Upper lobe of left lung (tissue), 6 donors: ENCODE results near the gene TTF2. TPM values are rescaled to one million over a fixed set of nuclear protein-coding genes. Genes with fewer than 3 reads are reported as not detected.
"Not testable (repeated sequence)": the region's sequence is repeated elsewhere in the genome, so short reads cannot be mapped to it uniquely, and the experiment has no call there.

ENCODE experiments used
- ATAC-seq, 2 donors: fragments of 200-7000 bp; cut with Tn5 transposase; one replicate each; pipeline ENCODE4 v1.9.1; 2022; ENCODE audit warnings: mild to moderate bottlenecking in 2 of 2, moderate library complexity in 2 of 2; ENCODE audit not compliant: low FRiP score in 2 of 2
- DNase-seq, 2 donors: peaks; one replicate each; pipeline ENCODE4 v3.0.0-alpha.2; 2019 to 2020
- H3K27ac ChIP-seq, 4 donors: fragments of 200-600 bp; sonication (generic); one replicate each; pipeline ENCODE4 v1.5.1; 2016 to 2019
- H3K27me3 ChIP-seq, 4 donors: fragments of 200-600 bp; sonication (generic); one replicate each; pipeline ENCODE4 v1.5.1; 2017 to 2019
- H3K36me3 ChIP-seq, 4 donors: fragments of 200-600 bp; sonication (generic); one replicate each; pipeline ENCODE4 v1.5.1; 2016 to 2019
- H3K4me1 ChIP-seq, 4 donors: fragments of 200-600 bp; sonication (generic); one replicate each; pipeline ENCODE4 v1.5.1; 2018 to 2019
- H3K4me3 ChIP-seq, 4 donors: fragments of 200-600 bp; sonication (generic); one replicate each; pipeline ENCODE4 v1.5.1; 2017 to 2019; ENCODE audit warnings: mild to moderate bottlenecking in 2 of 4, moderate library complexity in 1 of 4
- H3K9me3 ChIP-seq, 4 donors: fragments of 200-600 bp; sonication (generic); one replicate each; pipeline ENCODE4 v1.5.1; 2018 to 2019
- EP300 ChIP-seq, 4 donors: sonication (generic); formaldehyde crosslinking; IDR thresholded peaks; one replicate each; pipeline ENCODE4 v1.5.1; 2017; ENCODE audit warnings: antibody characterized with exemption in 4 of 4, control low read depth in 2 of 4
- POLR2A ChIP-seq, 4 donors: fragments of 450-650 bp; IDR thresholded peaks; one replicate each; pipeline ENCODE4 v1.5.1; 2016 to 2017; ENCODE audit warnings: antibody characterized with exemption in 4 of 4, mild to moderate bottlenecking in 2 of 4
- POLR2AphosphoS5 ChIP-seq, 2 donors: sonication (generic); formaldehyde crosslinking; IDR thresholded peaks; one replicate each; pipeline ENCODE4 v1.5.1; 2017; ENCODE audit warnings: antibody characterized with exemption in 2 of 2
- WGBS, 2 donors: methylation state at CpG; one replicate each; pipeline ENCODE4 v1.1.5; 2017 to 2018; 5-methylcytosine and 5-hydroxymethylcytosine counted together
- small RNA-seq, 4 donors: library from RNA; depleted of rRNA; stranded (forward); fragments of <200 nt; gene quantifications; one replicate each; pipeline ENCODE3, GENCODE V24; 2016
- total RNA-seq, 6 donors: library from RNA; depleted of rRNA in 4 of 6; stranded (reverse); fragments of >200 nt in 4 of 6; gene quantifications; one replicate each; pipeline versions ENCODE4 v1.1.0 to v1.2.1, GENCODE V29; 2016 to 2021
- TF ChIP-seq, protein P1 (sequence below), 6 experiments: fragments of 450-650 bp in 4 of 6; fragments of 200-600 bp in 2 of 6; sonication (generic) in 2 of 6; IDR thresholded peaks; one replicate each; pipeline ENCODE4 v1.5.1; 2016 to 2019; ENCODE audit warnings: antibody characterized with exemption in 6 of 6
- donor health status: DM: no; HTN: no; CAD: no; lungs with moderate emphysema.
- donor health status: DM: no; HTN: yes; CAD: no; lungs with severe emphysema.

The TTF2 gene
- total RNA-seq, 6 donors from 2014 or later = 5.6 to 37.8 (median 15.2) TPM

DNA sequence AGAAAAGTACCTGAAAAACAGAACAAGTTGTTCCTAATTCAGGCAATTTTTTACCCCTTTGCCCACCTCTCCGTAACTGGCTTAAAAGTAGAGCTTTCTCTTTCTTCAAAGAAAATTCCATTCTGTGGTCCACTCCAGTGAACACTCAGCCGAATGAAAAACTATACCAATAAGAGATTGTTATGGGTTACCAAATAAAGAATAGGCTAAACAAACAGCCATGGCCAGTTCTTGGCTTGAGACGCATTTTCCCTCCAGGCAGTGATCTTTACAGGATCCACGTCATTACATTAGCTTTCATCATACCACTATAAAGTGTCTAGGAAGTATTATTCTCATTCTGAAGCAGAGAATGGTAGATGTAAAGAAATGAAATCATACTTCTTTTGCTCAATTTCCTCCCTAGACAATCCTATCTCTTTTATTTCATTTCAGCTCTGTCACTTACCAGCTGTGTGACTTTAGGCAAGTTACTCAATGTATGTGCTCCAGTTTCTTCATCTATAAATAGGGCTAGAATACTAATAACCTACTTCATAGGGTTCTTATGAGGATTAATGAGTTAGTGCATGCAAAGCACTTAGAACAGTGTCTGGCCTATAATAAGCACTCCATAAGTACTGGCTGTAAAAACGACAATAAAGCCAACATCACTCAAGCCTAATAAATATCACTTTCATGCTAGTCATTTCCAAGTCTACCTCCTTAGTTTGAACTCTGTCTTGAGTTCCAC, 87.9 kb downstream of the TTF2 start:
- Histone ChIP-seq H3K9me3 (no peaks in the 10 kb centered on the region), H3K4me1 (no peaks in the 10 kb centered on the region), H3K27ac (no peak overlapping the region), H3K27me3 (no peaks in the 10 kb centered on the region), H3K4me3 (no peak overlapping the region), H3K36me3 (no peaks in the 10 kb centered on the region)
- ATAC-seq (no peak), DNase-seq (no peak)
- WGBS, 2 donors = 61 to 68% methylated on average over 5 of the region's 5 CpGs
- TF ChIP-seq, protein P1, sequence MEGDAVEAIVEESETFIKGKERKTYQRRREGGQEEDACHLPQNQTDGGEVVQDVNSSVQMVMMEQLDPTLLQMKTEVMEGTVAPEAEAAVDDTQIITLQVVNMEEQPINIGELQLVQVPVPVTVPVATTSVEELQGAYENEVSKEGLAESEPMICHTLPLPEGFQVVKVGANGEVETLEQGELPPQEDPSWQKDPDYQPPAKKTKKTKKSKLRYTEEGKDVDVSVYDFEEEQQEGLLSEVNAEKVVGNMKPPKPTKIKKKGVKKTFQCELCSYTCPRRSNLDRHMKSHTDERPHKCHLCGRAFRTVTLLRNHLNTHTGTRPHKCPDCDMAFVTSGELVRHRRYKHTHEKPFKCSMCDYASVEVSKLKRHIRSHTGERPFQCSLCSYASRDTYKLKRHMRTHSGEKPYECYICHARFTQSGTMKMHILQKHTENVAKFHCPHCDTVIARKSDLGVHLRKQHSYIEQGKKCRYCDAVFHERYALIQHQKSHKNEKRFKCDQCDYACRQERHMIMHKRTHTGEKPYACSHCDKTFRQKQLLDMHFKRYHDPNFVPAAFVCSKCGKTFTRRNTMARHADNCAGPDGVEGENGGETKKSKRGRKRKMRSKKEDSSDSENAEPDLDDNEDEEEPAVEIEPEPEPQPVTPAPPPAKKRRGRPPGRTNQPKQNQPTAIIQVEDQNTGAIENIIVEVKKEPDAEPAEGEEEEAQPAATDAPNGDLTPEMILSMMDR (IDR thresholded peaks at IDR 0.05) = no peak
- TF ChIP-seq POLR2AphosphoS5 (IDR thresholded peaks at IDR 0.05) (no peak), EP300 (IDR thresholded peaks at IDR 0.05) (no peak), POLR2A (IDR thresholded peaks at IDR 0.05) (no peak)

GRCh38 chr1:117150316-117150715, 90.2 kb downstream of the TTF2 start:
- ATAC-seq (no peak), DNase-seq (no peak)
- Histone ChIP-seq H3K36me3 (no peaks in the 10 kb centered on the region), H3K27me3 (no peaks in the 10 kb centered on the region), H3K4me3 (no peak overlapping the region), H3K9me3 (no peaks in the 10 kb centered on the region), H3K4me1 (no peaks in the 10 kb centered on the region), H3K27ac (no peak overlapping the region)
- WGBS, 2 donors = 65 to 69% methylated on average over 2 of the region's 2 CpGs
- TF ChIP-seq, protein P1 (IDR thresholded peaks at IDR 0.05) = no peak
- TF ChIP-seq POLR2AphosphoS5 (IDR thresholded peaks at IDR 0.05) = no peak
- no peak for TF ChIP-seq EP300 (IDR thresholded peaks at IDR 0.05)
- no peak for TF ChIP-seq POLR2A (IDR thresholded peaks at IDR 0.05)

DNA sequence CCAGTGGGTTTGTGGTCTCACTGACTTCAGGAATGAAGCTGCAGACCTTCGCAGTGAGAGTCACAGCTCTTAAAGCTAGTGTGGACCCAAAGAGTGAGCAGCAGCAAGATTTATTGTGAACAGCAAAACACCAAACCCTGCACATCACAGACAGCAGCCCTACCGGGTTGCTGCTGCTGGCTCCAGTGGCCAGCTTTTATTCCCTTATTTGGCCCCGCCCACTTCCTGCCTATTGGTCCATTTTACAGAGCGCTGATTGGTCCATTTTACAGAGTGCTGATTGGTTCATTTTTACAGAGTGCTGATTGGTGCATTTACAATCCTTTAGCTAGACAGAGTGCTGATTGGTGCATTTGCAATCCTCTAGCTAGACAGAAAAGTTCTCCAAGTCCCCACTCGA, 91.2 kb downstream of the TTF2 start:
- WGBS, 2 donors = 86 to 96% methylated on average over 5 of the region's 5 CpGs

More for the DNA sequence above, 91.2 kb downstream of the TTF2 start:
- H3K4me1 ChIP-seq, ATAC-seq, H3K4me3 ChIP-seq, H3K9me3 ChIP-seq, H3K27me3 ChIP-seq, H3K36me3 ChIP-seq, DNase-seq, H3K27ac ChIP-seq: not testable (repeated sequence)

Small RNAs within 50 kb of the gene (small RNA-seq; reads per million reads assigned to genes)
- gene MIR942 = 0.20 to 1.4 (median 0.67) reads per million in 4 donors

Other genes starting within 250 kb of the TTF2 start
- gene PTGFRN, start 150.4 kb upstream of the TTF2 start, total RNA-seq = 10 to 100 TPM; 11.7 to 33.6 (median 20.1) TPM
- 10 to 100 TPM in 3 of 6 donors, 1 to 10 TPM in 3; 3.1 to 50.2 (median 11.7) TPM for gene CD101, start 58.6 kb upstream of the TTF2 start, total RNA-seq
- gene TRIM45, start 61.4 kb downstream of the TTF2 start, total RNA-seq = 1 to 10 TPM in 5 of 6 donors, under 1 TPM in 1; 0.30 to 7.3 (median 2.3) TPM
- gene VTCN1, start 150.6 kb downstream of the TTF2 start, total RNA-seq = 1 to 10 TPM in 2 of 6 donors, under 1 TPM in 1, not detected in 3; 0.44 to 1.7 (median 1.2) TPM